Stimulated activated CD4-positive, alpha-beta T cell treated with anti-CD3 and anti-CD28 coated beads, Interleukin-1b, Interleukin-23, amount 100 ng/mL, for 48 hours (primary cell): Measurements from ENCODE around the gene MAD1L1.
"Not testable (repeated sequence)": the region's sequence is repeated elsewhere in the genome, so short reads cannot be mapped to it uniquely, and the experiment has no call there.

ENCODE experiments used
- DNase-seq: peaks from one replicate; pipeline ENCODE4 v3.0.0-alpha.2; 2020

The MAD1L1 gene

DNA sequence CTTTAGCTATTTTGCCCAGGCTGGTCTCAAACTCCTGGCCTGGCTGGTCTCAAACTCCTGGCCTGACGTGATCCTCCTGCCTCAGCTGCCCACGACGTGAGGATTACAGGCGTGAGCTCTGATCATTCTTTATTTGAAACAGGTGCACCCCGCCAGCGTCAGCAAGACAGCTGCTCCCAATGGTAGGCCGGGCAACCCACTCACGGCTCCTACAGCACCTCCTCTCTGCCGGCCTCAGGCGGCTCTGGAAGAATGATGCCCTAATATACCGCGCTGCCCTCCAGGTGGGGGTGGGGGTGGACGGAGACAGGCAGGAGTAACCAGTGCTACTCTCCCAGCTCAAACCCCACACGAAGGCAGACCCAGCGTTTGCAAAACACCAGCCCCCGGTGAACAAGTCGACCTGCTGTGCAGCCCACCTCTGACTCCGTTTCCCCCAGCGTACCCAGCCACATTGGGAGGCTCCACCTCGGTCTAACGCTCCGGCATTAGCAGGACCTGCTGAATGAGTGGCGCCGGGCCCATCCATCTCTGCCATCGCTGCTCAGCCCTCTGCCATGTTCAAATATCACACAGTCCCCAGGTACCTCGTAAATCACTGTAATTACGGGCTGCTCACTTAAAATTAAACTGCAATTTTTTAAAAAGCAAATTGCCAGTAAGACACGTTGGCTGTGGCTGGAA, 414.0 kb downstream of the MAD1L1 start:
- no peak for DNase-seq

DNA sequence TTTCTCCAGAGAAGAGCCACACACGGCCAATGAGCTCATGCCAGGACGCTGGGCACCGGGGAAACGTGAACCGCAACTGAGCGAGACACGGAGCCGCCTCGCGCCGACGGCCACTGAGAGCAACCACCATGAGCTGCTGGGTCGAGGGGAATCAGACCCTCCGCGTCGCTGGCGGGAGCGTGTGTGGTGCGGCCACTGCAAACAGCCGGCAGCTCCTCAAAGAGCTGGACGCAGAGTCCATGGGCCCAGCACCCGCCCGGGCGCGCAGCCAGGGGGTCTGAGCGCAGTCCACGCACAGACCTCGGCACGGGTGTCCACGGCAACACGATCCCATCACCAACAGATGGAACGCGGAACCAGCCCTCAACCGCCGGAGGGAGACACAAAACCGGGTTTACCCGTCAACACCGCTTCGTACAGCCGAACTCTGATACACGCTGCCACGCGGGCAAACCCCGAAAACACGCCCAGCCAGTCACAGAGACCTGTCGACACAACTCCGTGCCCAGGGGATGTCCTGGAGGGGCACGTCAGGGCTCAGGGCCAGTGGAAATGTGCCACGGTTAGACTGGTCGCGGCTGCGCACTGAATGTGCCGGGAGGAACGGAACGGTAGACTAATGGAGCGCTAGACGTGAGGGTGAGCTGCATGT, 415.6 kb downstream of the MAD1L1 start:
- no peak for DNase-seq

DNA sequence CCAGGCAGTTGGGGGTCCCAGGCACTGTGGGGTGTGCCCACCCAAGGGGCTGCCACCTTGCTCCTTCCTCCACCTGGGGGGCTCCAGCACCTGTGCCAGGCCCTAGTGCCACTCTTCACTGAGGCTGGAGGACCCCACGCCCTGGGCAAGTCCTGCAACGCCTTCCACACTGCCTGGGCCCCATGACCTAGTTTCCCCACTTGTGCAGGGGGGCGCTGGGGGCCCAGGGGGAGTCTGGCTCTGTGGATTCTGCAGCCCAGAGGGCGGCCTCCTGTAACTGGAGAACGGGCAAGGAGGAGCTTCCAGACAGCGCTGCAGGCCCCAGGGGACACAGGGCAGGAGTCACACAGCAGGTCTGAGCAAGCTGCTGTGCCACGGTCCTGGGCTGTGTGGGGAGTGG, 416.3 kb downstream of the MAD1L1 start:
- not testable (repeated sequence) for DNase-seq

DNA sequence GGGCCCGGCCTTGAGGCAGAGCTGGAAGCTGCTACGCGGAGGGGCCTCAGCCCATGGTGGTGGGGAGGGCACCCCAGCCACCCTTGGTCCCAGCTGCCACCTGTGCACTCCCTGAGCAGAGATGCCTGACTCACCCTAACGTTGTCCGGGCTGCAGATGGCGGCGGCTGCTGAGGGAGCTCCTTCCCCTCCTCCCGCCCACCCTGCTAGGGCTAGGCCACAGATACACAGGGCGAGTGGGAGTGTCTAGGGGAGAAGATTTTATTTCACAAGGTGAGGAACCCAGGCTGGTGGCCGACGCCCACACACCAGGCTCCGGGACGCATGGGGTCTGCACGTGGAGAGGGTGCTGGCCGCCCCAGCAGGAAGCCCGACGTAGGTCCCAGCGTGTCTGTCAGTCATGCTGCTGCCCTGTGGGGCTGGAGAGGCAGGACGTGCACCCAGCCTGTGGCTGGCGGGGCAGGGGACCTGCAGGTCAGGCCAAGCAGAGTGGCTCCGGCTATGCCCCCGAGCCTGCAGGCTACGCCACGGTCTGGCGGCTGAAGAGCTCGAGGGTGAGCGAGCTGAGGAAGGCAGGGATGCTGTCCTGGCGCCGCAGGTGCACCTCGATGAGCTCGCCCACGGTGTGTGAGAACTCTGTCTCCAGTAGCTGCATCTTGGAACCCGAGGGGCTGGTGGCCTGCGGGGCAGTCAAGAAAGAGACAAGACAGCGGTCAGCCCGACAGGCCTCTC, 417.0 kb downstream of the MAD1L1 start:
- not testable (repeated sequence) for DNase-seq

DNA sequence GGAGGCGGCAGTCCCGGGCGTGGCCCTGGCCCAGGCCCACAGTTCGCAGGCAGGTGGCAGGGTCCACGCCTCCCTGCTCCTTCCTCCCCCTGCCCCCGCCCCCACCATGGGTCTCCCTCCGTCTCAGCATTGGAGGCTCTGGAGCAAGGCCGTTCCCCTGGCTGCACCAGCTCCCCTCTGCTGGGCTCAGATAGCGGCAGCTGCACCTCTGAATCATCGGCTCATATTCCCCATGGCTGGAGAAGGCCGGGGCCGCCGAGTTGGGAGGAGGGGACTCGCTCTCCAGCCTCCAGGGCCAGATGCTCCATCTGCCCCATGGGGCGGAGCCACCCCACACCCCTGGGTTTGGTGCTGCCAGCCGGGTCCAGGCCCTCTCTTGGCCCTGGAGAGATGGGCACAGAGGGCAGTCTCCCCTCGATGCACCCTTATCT, 417.7 kb downstream of the MAD1L1 start:
- no peak for DNase-seq

DNA sequence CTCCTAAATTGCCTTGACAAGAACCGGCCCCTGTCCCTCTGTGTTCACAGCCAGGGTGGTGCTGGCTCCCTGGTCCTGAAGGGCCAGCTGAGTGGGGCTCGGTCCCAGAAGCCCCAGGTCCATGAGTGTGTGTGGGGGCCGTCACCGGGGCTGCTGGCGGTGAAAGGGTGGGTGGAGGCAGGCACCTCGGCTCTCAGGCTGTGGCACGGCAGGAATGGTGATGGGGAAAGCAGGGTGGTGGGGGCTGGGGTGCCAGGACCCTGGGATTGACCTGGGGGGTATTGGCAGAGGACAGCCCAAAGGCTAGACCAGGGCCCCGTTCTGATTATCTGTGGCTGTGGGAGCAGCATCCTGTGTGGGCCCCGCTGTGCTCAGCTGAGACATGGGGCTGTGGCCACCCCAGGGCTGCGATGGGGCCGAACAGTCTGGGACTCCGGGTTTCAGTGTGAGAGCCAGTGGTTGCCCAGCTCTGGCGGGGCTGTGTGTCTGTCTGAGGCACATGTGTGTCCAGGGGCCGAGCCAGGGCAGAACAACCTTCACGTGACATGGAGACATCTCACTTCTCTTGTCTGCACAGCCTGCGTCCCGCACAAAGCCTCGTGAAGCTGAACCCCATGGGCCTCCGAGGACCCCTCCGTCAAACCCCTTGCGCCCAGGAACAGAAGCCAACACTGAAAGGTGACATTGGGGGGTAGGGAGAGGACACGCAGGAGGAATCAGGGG, 418.5 kb downstream of the MAD1L1 start:
- no peak for DNase-seq

DNA sequence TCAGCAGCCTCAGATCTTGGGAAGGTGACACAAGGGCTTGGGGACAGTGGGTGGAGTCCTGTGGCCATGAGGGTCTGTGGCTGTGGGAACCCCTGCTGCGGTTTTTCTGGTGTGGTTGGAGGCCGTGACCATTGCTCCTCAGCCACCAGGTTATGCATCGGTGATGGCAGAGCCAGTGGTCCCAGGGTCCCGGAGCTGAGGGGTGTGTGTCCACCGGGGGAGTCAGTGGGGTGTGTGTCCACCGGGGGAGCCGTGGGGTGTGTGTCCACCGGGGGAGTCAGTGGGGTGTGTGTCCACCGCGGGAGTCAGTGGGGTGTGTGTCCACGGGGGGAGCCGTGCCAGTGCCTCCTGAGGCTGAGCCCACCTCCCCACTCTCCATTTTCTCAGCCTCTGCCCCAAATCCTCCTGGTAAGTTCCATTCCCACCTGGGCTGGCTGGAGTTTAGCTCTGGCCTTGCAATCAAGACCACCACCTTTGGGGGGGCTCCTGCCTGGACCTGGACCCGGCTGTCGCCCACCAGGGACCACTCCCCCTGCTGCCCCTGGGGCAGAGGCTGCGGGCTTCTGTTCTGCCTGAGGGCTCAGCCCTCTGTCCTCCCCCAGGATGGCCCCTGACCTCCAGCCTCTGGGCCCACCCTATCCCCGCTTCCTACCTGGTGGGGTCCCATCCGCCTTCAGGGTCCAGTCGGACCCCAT, 419.2 kb downstream of the MAD1L1 start:
- DNase-seq = no peak

DNA sequence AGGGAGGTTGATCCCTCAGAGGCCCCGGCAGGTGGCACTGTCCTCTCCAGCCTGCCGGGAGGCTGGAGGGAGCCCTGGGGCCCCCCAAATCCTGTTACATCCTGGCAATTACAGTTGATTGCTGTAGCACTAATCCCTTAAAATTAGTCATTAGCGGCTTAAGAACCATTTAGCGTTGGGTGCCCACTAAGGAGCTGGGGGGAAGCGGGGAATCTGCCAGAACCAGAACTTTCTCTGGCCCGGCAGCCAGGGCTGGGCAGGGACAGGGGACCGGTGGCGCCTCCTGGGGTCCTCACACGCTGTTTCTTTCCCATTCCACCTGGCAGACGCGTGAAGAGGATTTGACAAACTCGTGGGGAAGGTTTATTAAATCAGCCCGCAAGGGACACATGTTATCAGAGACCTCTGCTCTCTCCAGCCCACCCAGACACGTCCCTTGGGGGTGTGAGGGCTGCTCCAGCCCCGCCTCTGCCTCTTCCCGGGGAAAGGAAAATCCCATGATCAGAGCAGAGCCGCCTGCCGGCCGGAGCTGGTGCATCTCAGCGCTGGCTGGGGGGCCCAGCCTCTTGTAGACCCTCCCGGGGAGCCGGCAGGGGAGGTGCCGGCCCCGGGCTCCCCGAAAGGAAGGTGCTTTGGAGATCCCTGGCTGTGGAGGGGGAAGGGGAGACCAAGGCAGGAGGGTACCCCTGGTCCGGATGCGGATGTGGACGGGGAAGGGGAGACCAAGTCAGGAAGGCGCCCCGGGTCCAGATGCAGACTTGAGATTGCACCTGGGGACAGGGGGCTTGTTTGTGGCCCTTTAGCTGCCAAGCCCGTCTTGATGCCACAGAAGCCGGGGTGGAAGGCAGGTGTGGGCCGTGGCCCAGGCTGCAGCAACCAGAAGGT, 420.0 kb downstream of the MAD1L1 start:
- DNase-seq = no peak

DNA sequence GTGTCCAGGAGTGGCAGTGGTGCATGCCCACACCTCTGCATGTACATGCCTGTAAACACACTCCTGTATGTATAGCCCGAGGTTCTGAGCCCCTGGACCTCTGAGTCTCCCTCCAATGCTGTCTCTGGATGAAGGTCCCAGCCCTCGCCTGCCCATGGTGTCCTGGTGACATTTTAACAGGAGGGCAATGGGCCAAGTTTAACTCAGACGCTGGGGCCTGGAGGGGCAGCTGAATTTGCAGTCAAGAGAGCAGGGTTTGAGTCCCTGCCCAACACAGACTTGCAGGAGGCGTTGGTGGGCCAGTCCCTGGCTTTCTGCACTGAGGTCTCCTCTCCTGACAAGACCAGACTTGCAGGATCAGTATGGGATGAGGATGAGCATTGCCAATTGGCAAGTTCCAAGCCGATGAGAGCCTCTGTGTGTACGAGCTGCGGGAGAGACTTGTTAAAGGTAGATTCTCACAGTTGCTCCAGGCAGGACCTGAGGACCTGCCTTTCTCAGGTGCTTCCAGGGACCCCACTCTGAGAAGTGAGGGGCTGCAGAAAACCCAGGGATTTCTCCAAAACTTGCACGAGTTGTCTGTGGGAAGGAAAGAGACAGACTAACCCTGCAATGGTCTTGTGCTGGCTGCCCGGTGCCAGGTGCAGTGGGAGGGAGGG, 420.8 kb downstream of the MAD1L1 start:
- DNase-seq = no peak

DNA sequence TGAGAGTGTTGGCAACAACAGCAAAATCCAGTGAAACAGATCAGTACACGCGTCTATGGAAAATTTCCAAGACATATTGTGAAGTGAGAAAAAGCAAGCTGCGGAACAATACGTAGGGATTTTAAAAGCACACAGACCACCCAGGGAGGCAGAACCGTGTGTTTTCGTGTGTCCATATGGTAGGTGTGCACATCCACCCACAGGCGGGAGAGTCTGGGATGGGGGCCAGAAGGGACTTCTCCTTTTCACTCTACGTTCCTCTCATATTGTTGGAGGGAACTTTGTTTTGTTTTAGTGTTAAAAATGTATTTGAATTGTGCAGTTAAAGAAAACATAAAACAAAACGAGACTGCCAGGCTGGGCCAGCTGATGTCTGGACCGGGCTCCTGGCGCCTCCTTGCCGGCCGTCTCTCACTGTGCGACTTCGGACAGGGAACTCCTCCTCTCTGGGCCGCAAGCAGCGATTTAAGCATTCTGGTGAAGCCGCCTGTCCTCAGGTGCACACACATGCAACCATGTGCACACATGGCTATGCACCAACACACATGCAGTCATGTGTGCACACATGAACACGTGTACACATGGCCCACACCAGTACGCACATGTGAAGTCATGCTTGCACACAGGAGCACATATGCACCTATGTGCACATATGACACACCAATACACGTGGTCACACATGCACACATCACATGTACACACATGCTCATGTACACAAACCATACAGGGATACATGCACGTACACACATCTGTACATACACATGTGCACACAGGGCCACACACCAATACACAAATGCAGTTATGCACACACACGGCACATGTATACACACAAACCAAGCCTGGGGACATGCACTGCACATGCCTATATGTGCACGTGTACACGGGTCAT, 421.5 kb downstream of the MAD1L1 start:
- no peak for DNase-seq

DNA sequence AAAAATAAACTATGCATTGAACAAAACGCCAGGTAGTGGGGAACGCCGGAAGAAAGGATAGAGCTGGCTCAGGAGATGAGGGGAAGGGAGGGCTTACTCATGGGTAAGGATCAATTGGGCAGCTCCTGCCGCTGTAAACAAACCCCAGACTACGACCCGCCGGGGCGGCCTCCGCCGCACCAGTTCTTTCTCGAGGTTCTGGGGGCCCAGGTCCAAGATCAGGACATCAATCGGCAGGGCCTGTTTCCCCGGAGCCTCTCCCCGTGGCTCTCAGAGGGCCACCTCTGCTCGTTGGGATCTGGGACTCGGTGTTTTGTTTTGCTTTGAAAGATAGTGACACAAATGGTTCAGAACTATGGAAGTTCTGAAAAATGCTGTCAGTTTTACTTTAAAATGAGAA, 422.2 kb downstream of the MAD1L1 start:
- no peak for DNase-seq

DNA sequence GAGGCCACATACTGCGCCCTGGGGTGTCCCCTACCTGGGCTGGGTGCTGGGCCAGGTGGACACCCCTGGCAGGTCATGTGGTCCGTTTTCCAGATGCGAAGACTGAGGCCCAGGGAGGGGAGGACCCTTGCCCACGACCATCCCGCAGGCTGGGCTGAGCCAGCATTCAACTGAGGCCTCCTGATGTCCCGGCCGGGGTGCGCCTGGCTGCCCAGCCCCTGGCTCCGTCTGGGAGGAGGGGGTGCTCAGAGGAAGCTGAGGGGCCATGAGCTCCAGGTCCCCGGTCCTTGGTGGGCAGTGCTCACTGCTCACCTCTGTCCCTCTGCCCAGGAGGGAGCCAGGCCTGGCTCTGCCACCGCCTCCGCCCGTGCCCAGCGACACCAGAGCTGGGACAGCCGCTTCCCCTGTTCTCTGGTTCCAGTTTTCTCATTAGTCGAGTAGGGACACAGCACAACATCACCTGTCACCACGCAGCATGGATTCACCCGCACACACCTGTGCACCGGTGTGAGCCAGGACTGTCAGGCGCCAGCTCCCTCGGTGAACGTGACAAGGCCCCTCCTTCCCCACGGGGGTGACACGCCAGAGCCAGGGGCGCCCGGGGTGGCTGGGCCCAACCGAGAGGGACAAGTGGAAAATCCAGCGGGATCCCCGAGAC, 423.0 kb downstream of the MAD1L1 start:
- DNase-seq = no peak

DNA sequence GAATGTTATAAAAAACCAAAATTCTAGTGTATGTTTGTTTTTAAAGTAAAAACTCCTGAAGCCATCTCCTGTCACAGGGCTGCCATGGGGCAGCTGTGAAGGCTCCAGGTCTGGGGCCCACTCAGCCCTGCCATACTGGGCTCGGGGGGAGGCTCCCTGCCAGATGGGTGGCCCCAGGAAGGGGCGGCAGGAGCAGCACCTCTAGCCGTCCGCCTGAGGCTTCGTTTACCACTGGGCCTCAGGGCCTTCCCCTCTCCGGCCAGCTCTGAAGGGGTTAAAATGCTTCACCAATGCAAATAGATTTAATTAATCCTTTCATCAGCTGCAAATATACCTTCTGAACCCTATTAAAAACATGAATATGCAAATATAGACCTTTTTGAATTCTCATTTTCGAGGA, 423.7 kb downstream of the MAD1L1 start:
- no peak for DNase-seq

DNA sequence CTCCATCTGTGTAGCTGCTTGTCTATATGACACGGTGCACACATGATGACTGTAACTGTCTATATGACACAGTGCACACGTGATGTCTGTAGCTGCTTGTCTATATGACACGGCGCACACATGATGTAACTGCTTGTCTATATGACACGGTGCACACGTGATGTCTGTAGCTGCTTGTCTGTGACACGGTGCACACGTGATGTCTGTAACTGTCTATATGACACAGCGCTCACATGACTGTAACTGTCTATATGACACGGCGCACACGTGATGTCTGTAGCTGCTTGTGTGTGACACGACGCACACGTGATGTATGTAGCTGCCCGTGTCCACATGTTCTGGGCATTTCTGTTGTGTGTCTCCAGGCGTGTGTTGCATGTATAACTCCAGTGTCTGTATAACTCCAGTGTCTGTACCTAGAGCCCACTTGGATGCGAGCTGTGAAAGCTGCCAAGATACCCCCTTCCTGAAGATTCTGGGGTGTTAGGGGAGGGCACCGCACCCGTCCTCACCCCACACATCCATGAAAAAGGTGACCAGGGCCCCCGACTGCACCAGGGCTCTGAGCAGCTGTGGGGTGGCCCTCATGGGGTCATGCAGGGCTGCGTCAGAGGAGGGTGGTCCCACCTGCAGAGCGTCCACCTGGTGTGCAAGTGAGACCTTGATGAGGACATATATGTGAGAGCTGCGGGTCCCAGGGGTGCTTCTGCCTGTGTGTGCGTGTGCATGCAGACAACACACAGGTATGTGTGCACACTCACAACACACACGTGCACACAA, 424.7 kb downstream of the MAD1L1 start:
- DNase-seq = no peak

DNA sequence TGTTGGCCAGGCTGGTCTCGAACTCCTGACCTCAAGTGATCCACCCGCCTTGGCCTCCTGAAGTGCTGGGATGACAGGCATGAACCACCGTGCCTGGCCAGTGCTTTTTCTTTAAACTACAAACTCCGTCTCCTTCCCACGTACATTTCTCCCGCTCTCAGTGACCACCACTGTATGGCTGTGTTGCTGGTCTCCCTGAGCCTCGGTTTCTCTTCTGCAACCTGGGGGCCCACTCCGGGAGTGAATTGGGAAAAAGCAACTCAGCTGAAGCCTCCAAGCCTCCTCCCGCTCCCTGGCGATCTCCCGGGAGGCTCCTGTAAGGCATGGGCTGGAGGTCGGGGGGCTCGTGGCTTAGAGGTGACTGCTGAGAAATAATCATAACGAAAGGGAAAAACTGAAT, 426.4 kb downstream of the MAD1L1 start:
- DNase-seq = no peak

DNA sequence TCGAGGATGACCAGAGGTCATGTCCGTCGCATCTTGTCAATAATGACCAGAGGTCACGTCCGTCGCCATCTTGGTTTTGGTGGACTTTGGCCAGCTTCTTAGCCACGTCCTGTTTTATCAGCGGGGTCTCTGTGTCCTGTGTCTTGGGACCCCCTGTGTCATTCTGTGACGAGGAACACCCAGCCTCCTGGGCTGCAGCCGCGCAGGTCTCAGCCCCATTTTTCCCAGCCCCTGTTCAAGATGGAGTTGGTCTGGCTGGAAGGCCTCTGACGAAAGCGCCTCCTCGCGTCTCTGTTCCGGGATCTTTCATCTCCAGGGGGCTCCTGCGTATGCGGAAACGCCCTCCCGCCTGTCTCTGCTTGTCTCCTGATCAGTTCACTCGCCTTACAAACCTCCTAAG, 428.4 kb downstream of the MAD1L1 start:
- no peak for DNase-seq

DNA sequence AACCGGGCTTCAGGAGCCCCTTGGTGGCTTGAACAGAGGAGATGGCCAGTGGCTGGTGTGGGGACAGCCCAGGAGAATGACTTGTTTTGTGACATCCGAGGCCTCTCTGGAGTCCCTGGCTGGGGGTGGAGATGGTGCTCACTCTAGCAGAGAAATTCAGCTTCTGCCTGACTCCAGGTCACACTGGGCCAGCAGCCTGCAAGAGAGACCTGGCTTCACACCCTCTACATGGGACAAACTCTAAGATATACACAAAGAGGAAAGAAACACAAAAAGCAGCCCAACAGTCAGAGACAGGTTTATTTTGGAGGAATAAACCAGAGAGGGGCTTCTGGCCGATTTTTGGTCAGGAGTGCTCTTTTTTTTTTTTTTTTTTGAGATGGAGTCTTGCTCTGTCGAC, 429.8 kb downstream of the MAD1L1 start:
- DNase-seq = no peak

DNA sequence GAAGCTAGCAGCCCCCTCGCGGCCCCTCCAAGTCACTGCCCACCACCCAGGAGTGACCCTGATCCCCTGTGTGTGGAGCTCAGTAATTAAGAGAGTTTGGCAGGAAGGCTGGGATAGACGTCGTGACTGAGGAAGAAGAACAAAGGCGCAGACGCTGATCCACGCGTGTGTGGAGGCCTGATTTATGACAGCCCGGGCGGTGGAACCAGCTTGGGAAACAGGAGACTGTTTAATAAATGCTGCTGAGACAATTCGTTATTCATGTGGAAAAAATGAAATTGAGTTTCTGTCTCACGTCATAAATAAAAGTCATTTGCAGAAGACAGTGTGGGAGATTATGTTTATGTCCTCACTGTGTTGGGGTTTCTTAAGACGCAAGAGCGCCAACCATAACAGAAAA, 431.8 kb downstream of the MAD1L1 start:
- DNase-seq = no peak

DNA sequence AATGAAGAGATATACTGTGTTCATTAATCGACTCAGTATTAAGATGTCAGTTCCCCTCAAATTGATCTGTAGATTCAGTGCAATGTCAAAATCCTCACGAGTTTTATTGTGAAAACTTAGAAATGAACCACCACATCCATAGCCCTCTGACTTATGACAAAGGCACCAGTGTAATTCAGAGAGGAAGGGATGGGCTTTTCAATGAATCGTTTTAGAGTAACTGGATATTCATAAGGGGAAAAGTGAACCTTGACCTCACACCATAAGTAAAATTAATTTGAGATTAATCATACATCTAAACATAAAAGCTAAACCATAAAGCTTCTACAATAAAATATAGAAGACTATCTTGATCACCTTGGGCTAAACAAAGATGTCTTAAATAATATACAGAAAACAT, 434.6 kb downstream of the MAD1L1 start:
- no peak for DNase-seq
